Measurements from ENCODE around the gene RPS6KC1. TPM values are rescaled to one million over a fixed set of nuclear protein-coding genes. Genes with fewer than 3 reads are reported as not detected.
A peak's percentile ranks its signal among the peaks of the same experiment; 100 is the strongest.

RPS6KC1 gene
- total and polyA plus RNA-seq, 9 of the 15 experiments (the other 6 are each of a cell fraction or from before 2014, with no cell fraction given), result 4.3 to 34.6 (median 20.9) TPM

- TF ChIP-seq ZNF318 (IDR thresholded peaks at IDR 0.05; ENCODE audit: borderline replicate concordance in 1 of 2, low read depth in 1 of 2) (peak in 1 of 2 experiments; percentile 83; a peak in 1 of 4 replicates), ZNF311 (CRISPR knock-in tag; IDR thresholded peaks at IDR 0.05) (peak; percentile 75; the same call in 1 of the 2 replicates), BACH1 (tag; IDR thresholded peaks at IDR 0.05) (peak; percentile 70; the same call in 1 of the 2 replicates), RCOR1 (IDR thresholded peaks at IDR 0.05; ENCODE audit: borderline replicate concordance in 1 of 2, low read depth in 2 of 2, low read length in 2 of 2) (0 out of 4 replicates have a peak, but pooled peaks of 1 of the 2 experiments have one; percentile 12), ZNF512 (tag; IDR thresholded peaks at IDR 0.05) (no peak), CEBPG (CRISPR knock-in tag; IDR thresholded peaks at IDR 0.05) (no peak), CEBPG (tag; conservative IDR thresholded peaks at IDR 0.05 in 1 of 2, IDR thresholded peaks at IDR 0.05 in 1 of 2) (peak in 1 of 2 experiments; percentile 24; a peak in 1 of 4 replicates), HDAC3 (IDR thresholded peaks at IDR 0.05; ENCODE audit: borderline replicate concordance, partially characterized antibody) (peak; percentile 87), ATF7 (IDR thresholded peaks at IDR 0.05) (no peak), ERF (CRISPR knock-in tag; IDR thresholded peaks at IDR 0.05) (0 out of 2 replicates have a peak, but pooled peaks have one; percentile 17), DMBX1 (CRISPR knock-in tag; IDR thresholded peaks at IDR 0.05; ENCODE audit: borderline replicate concordance) (0 out of 2 replicates have a peak, but pooled peaks have one; percentile 39), GTF2E2 (tag; IDR thresholded peaks at IDR 0.05) (peak; percentile 36; the same call in 1 of the 2 replicates), ATF1 (CRISPR knock-in tag; IDR thresholded peaks at IDR 0.05) (no peak), ATF1 (tag; IDR thresholded peaks at IDR 0.05) (no peak), SNRNP70 (optimal IDR thresholded peaks at IDR 0.05; ENCODE audit: low read depth, low read length) (no peak), FOXA3 (CRISPR knock-in tag; conservative IDR thresholded peaks at IDR 0.05 in 1 of 2, IDR thresholded peaks at IDR 0.05 in 1 of 2) (peak in 1 of 2 experiments; percentile 50; a peak in 1 of 4 replicates), DEAF1 (CRISPR knock-in tag; IDR thresholded peaks at IDR 0.05) (peak; percentile 26; the same call in 1 of the 2 replicates)
These were observed 801 bp downstream of the RPS6KC1 start (continued) for GRCh38 chr1:213051881-213052202.

Measured in K562 (cell line).